ENCODE measurements around the gene SLC30A9. TPM values are rescaled to one million over a fixed set of nuclear protein-coding genes. Genes with fewer than 3 reads are reported as not detected.

The SLC30A9 gene
- total and polyA plus RNA-seq, 10 of the 15 experiments (the other 5 are each of a cell fraction or from before 2014, with no cell fraction given), result 12.1 to 75.9 (median 46.6) TPM

DNA sequence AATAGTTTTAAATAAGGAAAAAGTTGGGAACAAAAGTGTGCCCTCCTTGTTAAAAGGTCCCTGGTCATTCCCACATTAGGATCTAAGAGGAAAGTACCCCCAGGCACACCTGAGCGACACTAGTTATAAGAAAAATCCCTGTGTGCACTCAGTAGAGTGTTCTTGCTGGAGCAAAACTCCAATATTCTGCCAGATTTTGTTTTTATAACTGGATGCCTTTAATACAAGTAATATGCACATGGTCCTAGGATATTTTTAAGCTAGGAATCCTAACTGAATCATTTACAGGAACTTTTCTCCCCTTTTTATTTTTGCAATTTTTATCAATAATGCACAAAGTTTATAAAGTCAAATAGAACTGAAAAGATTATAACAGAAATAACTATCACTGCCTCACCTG lies 93.5 kb downstream of the SLC30A9 start (continued):
- no peak for TF ChIP-seq KDM1A (IDR thresholded peaks at IDR 0.05; ENCODE audit: borderline replicate concordance)
- TF ChIP-seq ZSCAN29 (IDR thresholded peaks at IDR 0.05), result no peak
- TF ChIP-seq BCL11A (IDR thresholded peaks at IDR 0.05; ENCODE audit: low read depth, low read length), result no peak
- TF ChIP-seq RELA (IDR thresholded peaks at IDR 0.05; ENCODE audit: borderline replicate concordance, partially characterized antibody), result no peak
- TF ChIP-seq TAF1 (IDR thresholded peaks at IDR 0.05; ENCODE audit: borderline replicate concordance, low read depth, low read length), result no peak

- no peak overlapping the region for H3K4me2 ChIP-seq (ENCODE audit: control insufficient read depth, insufficient read depth)
- no peaks in the 10 kb centered on the region for H3K79me2 ChIP-seq (ENCODE audit: control insufficient read depth, insufficient read depth, low read length)
- DNase-seq (ENCODE audit: low read depth, low spot score) (no peak), ATAC-seq (no peak), FAIRE-seq (no peak)
- H3K36me3 ChIP-seq (ENCODE audit: control insufficient read depth in 2 of 2, insufficient read depth in 2 of 2, low read length in 1 of 2), result no peaks in the 10 kb centered on the region
- H3K27ac ChIP-seq (ENCODE audit: control insufficient read depth, insufficient read depth), result no peak overlapping the region
- no peaks in the 10 kb centered on the region for H3K9me3 ChIP-seq (replicated peaks; ENCODE audit: control insufficient read depth, insufficient read depth, low read length)
- intact Hi-C loops (cut with micrococcal nuclease; ENCODE audit: unreplicated experiment) (no loop called here), in situ Hi-C loops (cut with MboI) (no loop called here)
- H3K4me3 ChIP-seq, result no peak overlapping the region
- no peaks in the 10 kb centered on the region for H3K4me1 ChIP-seq (ENCODE audit: control insufficient read depth, insufficient read depth, low read length)
- POLR2A ChIA-PET, result no interaction called here
- no peaks in the 10 kb centered on the region for H4K20me1 ChIP-seq (ENCODE audit: control insufficient read depth, insufficient read depth)
- no TSS peak for BruUV-seq (replicated peaks)
- H3K9ac ChIP-seq (ENCODE audit: control insufficient read depth, insufficient read depth, low read length), result no peak overlapping the region
- WGBS (ENCODE audit: insufficient coverage, insufficient replicate concordance, low lambda C conversion rate, missing lambda C conversion rate), result 80% methylated on average over 6 of the region's 6 CpGs
- CTCF ChIA-PET, result no interaction called here
- no peak overlapping the region for H2AFZ ChIP-seq (ENCODE audit: control insufficient read depth, low read depth, low read length)
- SMC1A ChIA-PET (ENCODE audit: uncharacterized antibody, unreplicated experiment), result interaction anchor here (1.0 kb wide), 1 partner anchor 10 kb away, joined by 3 read pairs; no protein-coding TSS in a partner anchor
- RAD21 ChIA-PET (ENCODE audit: unreplicated experiment), result no interaction called here
- no peaks in the 10 kb centered on the region for H3K27me3 ChIP-seq (replicated peaks in 1 of 2; ENCODE audit: control insufficient read depth in 2 of 2, insufficient read depth in 2 of 2, low read length in 1 of 2)
- TF ChIP-seq STAT1 (conservative IDR thresholded peaks at IDR 0.05) (no peak), CBFB (IDR thresholded peaks at IDR 0.05; ENCODE audit: low read depth) (no peak), HSF1 (IDR thresholded peaks at IDR 0.05; ENCODE audit: low read depth, low read length) (no peak), SREBF1 (IDR thresholded peaks at IDR 0.05; ENCODE audit: low read length) (no peak), NFIC (IDR thresholded peaks at IDR 0.05; ENCODE audit: low read depth, low read length) (no peak), HDGF (IDR thresholded peaks at IDR 0.05) (no peak), PKNOX1 (IDR thresholded peaks at IDR 0.05) (no peak), ATF3 (IDR thresholded peaks at IDR 0.05; ENCODE audit: borderline replicate concordance, extremely low read depth, low read depth, low read length) (no peak), NFXL1 (IDR thresholded peaks at IDR 0.05; ENCODE audit: borderline replicate concordance) (no peak), ATF7 (IDR thresholded peaks at IDR 0.05; ENCODE audit: low read depth) (no peak), RB1 (IDR thresholded peaks at IDR 0.05; ENCODE audit: borderline replicate concordance) (no peak), RBBP5 (conservative IDR thresholded peaks at IDR 0.05) (no peak), ZZZ3 (IDR thresholded peaks at IDR 0.05; ENCODE audit: control insufficient read depth, insufficient read length, low read depth) (no peak)
- TF ChIP-seq, protein P1, sequence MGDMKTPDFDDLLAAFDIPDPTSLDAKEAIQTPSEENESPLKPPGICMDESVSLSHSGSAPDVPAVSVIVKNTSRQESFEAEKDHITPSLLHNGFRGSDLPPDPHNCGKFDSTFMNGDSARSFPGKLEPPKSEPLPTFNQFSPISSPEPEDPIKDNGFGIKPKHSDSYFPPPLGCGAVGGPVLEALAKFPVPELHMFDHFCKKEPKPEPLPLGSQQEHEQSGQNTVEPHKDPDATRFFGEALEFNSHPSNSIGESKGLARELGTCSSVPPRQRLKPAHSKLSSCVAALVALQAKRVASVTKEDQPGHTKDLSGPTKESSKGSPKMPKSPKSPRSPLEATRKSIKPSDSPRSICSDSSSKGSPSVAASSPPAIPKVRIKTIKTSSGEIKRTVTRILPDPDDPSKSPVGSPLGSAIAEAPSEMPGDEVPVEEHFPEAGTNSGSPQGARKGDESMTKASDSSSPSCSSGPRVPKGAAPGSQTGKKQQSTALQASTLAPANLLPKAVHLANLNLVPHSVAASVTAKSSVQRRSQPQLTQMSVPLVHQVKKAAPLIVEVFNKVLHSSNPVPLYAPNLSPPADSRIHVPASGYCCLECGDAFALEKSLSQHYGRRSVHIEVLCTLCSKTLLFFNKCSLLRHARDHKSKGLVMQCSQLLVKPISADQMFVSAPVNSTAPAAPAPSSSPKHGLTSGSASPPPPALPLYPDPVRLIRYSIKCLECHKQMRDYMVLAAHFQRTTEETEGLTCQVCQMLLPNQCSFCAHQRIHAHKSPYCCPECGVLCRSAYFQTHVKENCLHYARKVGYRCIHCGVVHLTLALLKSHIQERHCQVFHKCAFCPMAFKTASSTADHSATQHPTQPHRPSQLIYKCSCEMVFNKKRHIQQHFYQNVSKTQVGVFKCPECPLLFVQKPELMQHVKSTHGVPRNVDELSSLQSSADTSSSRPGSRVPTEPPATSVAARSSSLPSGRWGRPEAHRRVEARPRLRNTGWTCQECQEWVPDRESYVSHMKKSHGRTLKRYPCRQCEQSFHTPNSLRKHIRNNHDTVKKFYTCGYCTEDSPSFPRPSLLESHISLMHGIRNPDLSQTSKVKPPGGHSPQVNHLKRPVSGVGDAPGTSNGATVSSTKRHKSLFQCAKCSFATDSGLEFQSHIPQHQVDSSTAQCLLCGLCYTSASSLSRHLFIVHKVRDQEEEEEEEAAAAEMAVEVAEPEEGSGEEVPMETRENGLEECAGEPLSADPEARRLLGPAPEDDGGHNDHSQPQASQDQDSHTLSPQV (IDR thresholded peaks at IDR 0.05), result no peak
Measured at GRCh38 chr4:42088386-42088785, 98.1 kb downstream of the SLC30A9 start.
